ENCODE results near the gene TANGO2.

GRCh38 chr22:20043057-20043996 lies 22.4 kb downstream of the TANGO2 start:
- TF ChIP-seq CTCF (IDR thresholded peaks at IDR 0.05), result no peak
- TF ChIP-seq POLR2A (IDR thresholded peaks at IDR 0.05), result no peak

All from lower leg skin (tissue), 3 donors.